H9 (cell line): ENCODE measurements around the gene PLCH1. TPM values are rescaled to one million over a fixed set of nuclear protein-coding genes. Genes with fewer than 3 reads are reported as not detected.

Source experiments
- DNase-seq: peaks from one replicate; pipeline ENCODE4 v3.0.0-alpha.2; 2017
- H2AFZ ChIP-seq: one replicate; pipeline ENCODE4 v1.6.1; 2013; ENCODE audit warnings: mild to moderate bottlenecking, low read length, control low read depth, moderate library complexity
- H2AK5ac ChIP-seq: 2 replicates; pipeline ENCODE4 v1.6.1; 2013; ENCODE audit warnings: low read length, control low read depth, mixed read lengths; ENCODE audit not compliant: insufficient read length
- H2BK120ac ChIP-seq: one replicate; pipeline ENCODE4 v1.6.1; 2013; ENCODE audit warnings: low read depth, mild to moderate bottlenecking, low read length, control low read depth, inconsistent platforms; ENCODE audit not compliant: poor library complexity, severe bottlenecking
- H2BK12ac ChIP-seq: 2 replicates; pipeline ENCODE4 v1.6.1; 2013; ENCODE audit warnings: low read length, control low read depth, mixed read lengths, low read depth; ENCODE audit not compliant: insufficient read length
- H2BK15ac ChIP-seq: 2 replicates; pipeline ENCODE4 v1.6.1; 2013; ENCODE audit warnings: low read depth, low read length, control low read depth
- H2BK20ac ChIP-seq: one replicate; pipeline ENCODE4 v1.6.1; 2013; ENCODE audit warnings: low read depth, mild to moderate bottlenecking, low read length, control low read depth, inconsistent platforms; ENCODE audit not compliant: poor library complexity, severe bottlenecking
- H2BK5ac ChIP-seq: 2 replicates; pipeline ENCODE4 v1.6.1; 2013; ENCODE audit warnings: low read length, control low read depth, mixed read lengths; ENCODE audit not compliant: insufficient read length
- H3K14ac ChIP-seq: 2 replicates; pipeline ENCODE4 v1.6.1; 2013; ENCODE audit warnings: low read length, control low read depth; ENCODE audit not compliant: insufficient read depth
- H3K18ac ChIP-seq: 2 replicates; pipeline ENCODE4 v1.6.1; 2013; ENCODE audit warnings: low read depth, mild to moderate bottlenecking, mixed read lengths, low read length, control low read depth; ENCODE audit not compliant: insufficient read length
- H3K23ac ChIP-seq: 2 replicates; pipeline ENCODE4 v1.6.1; 2013; ENCODE audit warnings: low read length, control low read depth, mixed read lengths, low read depth; ENCODE audit not compliant: insufficient read length
- H3K23me2 ChIP-seq: 2 replicates; pipeline ENCODE4 v1.6.1; 2013; ENCODE audit warnings: low read depth, mild to moderate bottlenecking, mixed read lengths, low read length, control low read depth; ENCODE audit not compliant: insufficient read length, poor library complexity, severe bottlenecking
- H3K27ac ChIP-seq: 2 replicates; pipeline ENCODE4 v1.5.1; 2013; ENCODE audit warnings: low read length, control low read depth, mixed read lengths, low read depth; ENCODE audit not compliant: insufficient read length
- H3K27me3 ChIP-seq: 2 replicates; pipeline ENCODE4 v1.6.1; 2013; ENCODE audit warnings: low read length, control low read depth, inconsistent platforms; ENCODE audit not compliant: insufficient read depth
- H3K4ac ChIP-seq: 2 replicates; pipeline ENCODE4 v1.6.1; 2013; ENCODE audit warnings: low read depth, mild to moderate bottlenecking, control low read depth, inconsistent platforms, low read length, moderate library complexity
- H3K4me1 ChIP-seq: 2 replicates; pipeline ENCODE4 v1.6.1; 2013; ENCODE audit warnings: low read length, control low read depth, inconsistent platforms; ENCODE audit not compliant: insufficient read depth
- H3K4me2 ChIP-seq: 2 replicates; pipeline ENCODE4 v1.6.1; 2013; ENCODE audit warnings: low read length, control low read depth, mixed read lengths; ENCODE audit not compliant: insufficient read length, insufficient read depth
- H3K56ac ChIP-seq: 2 replicates; pipeline ENCODE4 v1.6.1; 2013; ENCODE audit warnings: low read depth, mild to moderate bottlenecking, mixed read lengths, low read length, control low read depth; ENCODE audit not compliant: insufficient read length
- H3K79me1 ChIP-seq: 2 replicates; pipeline ENCODE4 v1.6.1; 2013; ENCODE audit warnings: low read depth, mild to moderate bottlenecking, moderate library complexity, low read length, control low read depth, inconsistent platforms; ENCODE audit not compliant: insufficient read depth, poor library complexity, severe bottlenecking
- H3K79me2 ChIP-seq: 2 replicates; pipeline ENCODE4 v1.6.1; 2013; ENCODE audit warnings: low read length, control low read depth, inconsistent platforms; ENCODE audit not compliant: insufficient read depth
- H3K9ac ChIP-seq: 2 replicates; pipeline ENCODE4 v1.6.1; 2013; ENCODE audit warnings: low read length, control low read depth, mixed read lengths; ENCODE audit not compliant: insufficient read length; ENCODE audit errors: extremely low read depth
- H3K9me3 ChIP-seq: one replicate; pipeline ENCODE4 v1.6.1; 2013; ENCODE audit warnings: low read depth, low read length, inconsistent platforms; ENCODE audit not compliant: control insufficient read depth
- H3T11ph ChIP-seq: one replicate; pipeline ENCODE4 v1.6.1; 2013; ENCODE audit warnings: mild to moderate bottlenecking, low read length, control low read depth, inconsistent platforms
- H4K20me1 ChIP-seq: one replicate; pipeline ENCODE4 v1.6.1; 2013; ENCODE audit not compliant: control insufficient read depth, insufficient read length, insufficient read depth
- H4K5ac ChIP-seq: 2 replicates; pipeline ENCODE4 v1.6.1; 2013; ENCODE audit warnings: low read depth, mild to moderate bottlenecking, mixed read lengths, low read length, control low read depth; ENCODE audit not compliant: insufficient read length
- H4K8ac ChIP-seq: replicated peaks from 2 replicates; pipeline ENCODE4 v1.6.1; 2013; ENCODE audit warnings: low read length, control low read depth, mixed read lengths, low read depth; ENCODE audit not compliant: insufficient read length
- H4K91ac ChIP-seq: 2 replicates; pipeline ENCODE4 v1.6.1; 2013; ENCODE audit warnings: low read depth, mild to moderate bottlenecking, moderate library complexity, mixed read lengths, low read length, control low read depth; ENCODE audit not compliant: insufficient read length
- H3K27ac Mint-ChIP-seq, 3 experiments: 2 replicates in 2 of 3; 3 replicates in 1 of 3; pipeline ENCODE4 v1.8.0; 2020 to 2021; ENCODE audit warnings: mixed read lengths in 3 of 3, mild to moderate bottlenecking in 1 of 3, moderate library complexity in 1 of 3
- H3K27me3 Mint-ChIP-seq: 2 replicates; pipeline ENCODE4 v1.8.0; 2021; ENCODE audit warnings: low read depth, mild to moderate bottlenecking, moderate library complexity, mixed read lengths
- H3K36me3 Mint-ChIP-seq, 3 experiments: 2 replicates in 2 of 3; 3 replicates in 1 of 3; pipeline ENCODE4 v1.8.0; 2020 to 2021; ENCODE audit warnings: low read depth in 3 of 3, mixed read lengths in 3 of 3; ENCODE audit not compliant: insufficient read depth in 1 of 3
- H3K4me1 Mint-ChIP-seq, 2 experiments: 2 replicates each; pipeline ENCODE4 v1.8.0; 2020; ENCODE audit warnings: mixed read lengths in 2 of 2
- H3K4me3 Mint-ChIP-seq, 2 experiments: 2 replicates in 1 of 2; 3 replicates in 1 of 2; pipeline ENCODE4 v1.8.0; 2020 to 2021; ENCODE audit warnings: mild to moderate bottlenecking in 2 of 2, mixed read lengths in 2 of 2, moderate library complexity in 1 of 2
- H3K9me3 Mint-ChIP-seq, 2 experiments: 2 replicates in 1 of 2; 3 replicates in 1 of 2; pipeline ENCODE4 v1.8.0; 2020; ENCODE audit warnings: mild to moderate bottlenecking in 2 of 2, mixed read lengths in 2 of 2, moderate library complexity in 1 of 2
- WGBS: extraction: QIAGEN DNeasy Blood & Tissue Kit; methylation state at CpG from one replicate; pipeline ENCODE4 v1.1.7; 2013; ENCODE audit warnings: missing lambda C conversion rate, low lambda C conversion rate, mixed read lengths; ENCODE audit not compliant: insufficient read length; ENCODE audit errors: extremely low coverage; 5-methylcytosine and 5-hydroxymethylcytosine counted together
- total RNA-seq: library from RNA; stranded (reverse); gene quantifications from 2 replicates; pipeline ENCODE4 v1.2.1, GENCODE V29; 2021
- TF ChIP-seq, protein P1 (sequence below): fragments of 200-600 bp; sonication (generic); conservative IDR thresholded peaks from 3 replicates; pipeline ENCODE4 v1.8.0; 2021; ENCODE audit warnings: antibody characterized with exemption, mild to moderate bottlenecking

The PLCH1 gene
- total RNA-seq, 1 experiment from 2014 or later, result 19.0 TPM

- Histone ChIP-seq H4K20me1 (no peaks in the 10 kb centered on the region), H2BK5ac (no peak overlapping the region), H3K27me3 (no peaks in the 10 kb centered on the region), H2BK20ac (no peak overlapping the region), H2AK5ac (no peak overlapping the region), H2AFZ (no peak overlapping the region), H3K4me2 (no peak overlapping the region), H3K23ac (no peak overlapping the region), H3K4ac (no peak overlapping the region), H4K5ac (no peak overlapping the region), H3K27ac (no peak overlapping the region), H3K9ac (no peak overlapping the region), H4K91ac (no peak overlapping the region), H2BK120ac (no peak overlapping the region), H3K23me2 (no peaks in the 10 kb centered on the region), H3K79me2 (no peaks in the 10 kb centered on the region), H2BK15ac (no peak overlapping the region), H3K9me3 (no peaks in the 10 kb centered on the region), H3K4me1 (peaks cover 15% of the 10 kb centered on the region; the same call in 1 of the 2 replicates), H3K56ac (no peak overlapping the region), H3K18ac (no peak overlapping the region), H4K8ac (no peak overlapping the region), H3T11ph (no peak overlapping the region), H3K14ac (no peak overlapping the region), H3K79me1 (no peaks in the 10 kb centered on the region), H2BK12ac (no peak overlapping the region)
- no peak overlapping the region for H3K4me3 Mint-ChIP-seq
- H3K27me3 Mint-ChIP-seq, result peaks cover 1% of the 10 kb centered on the region; the same call in 1 of the 2 replicates
- H3K4me1 Mint-ChIP-seq, result peaks cover 33 to 37% of the 10 kb centered on the region in 2 experiments
- no CpG with 5 or more reads among the region's 2 CpGs for WGBS
- peaks cover 9 to 21% (median 15%) of the 10 kb centered on the region in 3 experiments for H3K36me3 Mint-ChIP-seq
- peaks cover 11 to 16% of the 10 kb centered on the region in 2 experiments for H3K9me3 Mint-ChIP-seq
- TF ChIP-seq, protein P1, sequence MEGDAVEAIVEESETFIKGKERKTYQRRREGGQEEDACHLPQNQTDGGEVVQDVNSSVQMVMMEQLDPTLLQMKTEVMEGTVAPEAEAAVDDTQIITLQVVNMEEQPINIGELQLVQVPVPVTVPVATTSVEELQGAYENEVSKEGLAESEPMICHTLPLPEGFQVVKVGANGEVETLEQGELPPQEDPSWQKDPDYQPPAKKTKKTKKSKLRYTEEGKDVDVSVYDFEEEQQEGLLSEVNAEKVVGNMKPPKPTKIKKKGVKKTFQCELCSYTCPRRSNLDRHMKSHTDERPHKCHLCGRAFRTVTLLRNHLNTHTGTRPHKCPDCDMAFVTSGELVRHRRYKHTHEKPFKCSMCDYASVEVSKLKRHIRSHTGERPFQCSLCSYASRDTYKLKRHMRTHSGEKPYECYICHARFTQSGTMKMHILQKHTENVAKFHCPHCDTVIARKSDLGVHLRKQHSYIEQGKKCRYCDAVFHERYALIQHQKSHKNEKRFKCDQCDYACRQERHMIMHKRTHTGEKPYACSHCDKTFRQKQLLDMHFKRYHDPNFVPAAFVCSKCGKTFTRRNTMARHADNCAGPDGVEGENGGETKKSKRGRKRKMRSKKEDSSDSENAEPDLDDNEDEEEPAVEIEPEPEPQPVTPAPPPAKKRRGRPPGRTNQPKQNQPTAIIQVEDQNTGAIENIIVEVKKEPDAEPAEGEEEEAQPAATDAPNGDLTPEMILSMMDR, result no peak
- no peak overlapping the region for H3K27ac Mint-ChIP-seq
- DNase-seq, result no peak
Observed at GRCh38 chr3:155425396-155425795, 319.5 kb downstream of the PLCH1 start.
